Measurements from ENCODE around the gene FAM118A. TPM values are rescaled to one million over a fixed set of nuclear protein-coding genes. Genes with fewer than 3 reads are reported as not detected.
A peak's percentile ranks its signal among the peaks of the same experiment; 100 is the strongest.

FAM118A gene
- total RNA-seq, 2 experiments from 2014 or later: 159 to 161 TPM

DNA sequence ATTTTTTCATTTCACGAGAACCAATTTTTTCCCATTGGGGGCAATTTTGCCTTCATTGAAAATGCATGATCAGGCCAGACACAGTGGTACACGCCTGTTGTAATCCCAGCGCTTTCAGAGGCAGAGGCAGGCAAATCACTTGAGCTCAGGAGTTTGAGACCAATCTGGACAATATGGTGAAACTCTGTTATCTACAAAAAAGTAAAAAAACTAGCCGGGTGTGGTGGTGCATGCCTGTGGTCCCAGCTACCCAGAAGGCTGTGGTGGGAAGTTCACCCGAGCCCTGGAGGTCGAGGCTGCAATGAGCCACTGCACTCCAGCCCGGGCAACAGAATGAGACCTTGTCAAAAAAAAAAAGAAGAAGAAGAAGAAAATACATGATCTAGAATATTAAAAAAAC is 44.2 kb upstream of the FAM118A start:
- intact Hi-C loops (cut with DNase I, micrococcal nuclease): loop anchor here in 1 of 2 experiments (5.0 kb wide), 2 partner anchors 287 to 407 kb away; partner anchors contain the start of gene ATXN10
- Histone ChIP-seq H3K36me3 (ENCODE audit: insufficient read depth, low read length) (no peaks in the 10 kb centered on the region), H3K27me3 (ENCODE audit: control insufficient read depth in 1 of 2, insufficient read depth in 2 of 2, low read length in 2 of 2) (peaks cover 0 to 14% of the 10 kb centered on the region in 2 experiments), H3K27ac (ENCODE audit: low read depth in 1 of 2, low read length in 2 of 2) (no peak overlapping the region), H3K4me3 (ENCODE audit: low read length) (no peak overlapping the region), H3K9me3 (ENCODE audit: control insufficient read depth in 1 of 2, insufficient read depth in 1 of 2, low read length in 2 of 2) (no peaks in the 10 kb centered on the region), H3K4me1 (ENCODE audit: insufficient read depth, low read length) (peaks cover 24% of the 10 kb centered on the region)
- no peak for DNase-seq
- Mint-ChIP-seq H3K9me3 (no peaks in the 10 kb centered on the region), H3K4me3 (no peak overlapping the region), H3K27ac (no peak overlapping the region), H3K36me3 (ENCODE audit: low read depth) (no peaks in the 10 kb centered on the region), H3K4me1 (ENCODE audit: low read depth) (peaks cover 17% of the 10 kb centered on the region), H3K27me3 (peaks cover 23% of the 10 kb centered on the region)
- no peak for TF ChIP-seq CTCF (IDR thresholded peaks at IDR 0.05)
- no peak for ATAC-seq (ENCODE audit: poor library complexity)
- POLR2A ChIA-PET: no interaction called here
- CTCF ChIA-PET: interaction anchor here (1.8 kb wide), 1 partner anchor 171 kb away, joined by 4 read pairs; no protein-coding TSS in a partner anchor

DNA sequence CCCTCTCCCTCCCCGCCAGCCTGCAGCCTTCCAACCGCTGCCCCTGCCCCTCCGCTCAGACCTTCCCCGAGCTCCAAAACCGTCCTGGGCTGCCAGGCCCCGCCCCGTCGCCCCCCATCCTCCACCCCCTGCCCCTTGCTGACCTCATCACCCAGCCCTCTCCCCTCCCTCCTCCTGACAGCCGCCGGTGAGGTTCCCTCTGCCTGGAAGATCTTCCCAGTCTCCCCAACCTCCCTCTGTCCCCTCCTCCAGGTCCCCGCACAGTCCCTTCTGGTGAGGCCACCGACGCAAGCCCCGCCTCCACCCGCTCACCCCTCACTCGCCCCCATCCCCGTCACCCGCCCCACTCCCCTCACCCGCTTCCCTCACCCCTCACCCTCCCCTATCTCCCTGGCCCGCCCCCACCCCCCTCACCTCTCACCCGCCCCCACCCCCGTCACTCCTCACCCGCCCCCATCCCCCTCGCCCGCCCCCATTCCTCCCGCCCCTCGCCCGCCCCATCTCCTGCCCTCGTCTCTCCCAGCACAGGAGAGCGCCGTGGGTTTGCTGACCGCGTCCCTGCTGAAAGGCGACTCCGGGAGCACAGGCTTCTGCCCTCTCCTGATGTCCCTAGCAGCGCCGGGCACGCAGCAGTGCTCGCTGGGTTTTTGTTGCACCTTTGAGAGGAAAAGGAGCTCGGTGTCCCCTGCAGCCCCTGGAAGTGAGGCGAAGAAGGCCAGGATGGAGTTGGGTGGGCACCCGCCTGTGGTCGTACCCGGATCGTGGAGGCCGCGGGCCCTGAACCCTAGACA is 41.4 kb upstream of the FAM118A start:
- intact Hi-C loops (cut with DNase I, micrococcal nuclease): loop anchor here (2.0 to 5.0 kb wide), 3 partner anchors 50 to 404 kb away; partner anchors contain the start of gene ATXN10 (in 1 of the 2)
- DNase-seq (peak in 7 of 14 experiments; percentile 5 to 61 (median 33)), ATAC-seq (ENCODE audit: poor library complexity) (peak; percentile 25)
- ChIA-PET POLR2A (interaction anchor here (0.6 to 1.5 kb wide), 2 partner anchors 29 to 66 kb away, joined by 4 read pairs; no protein-coding TSS in a partner anchor), CTCF (interaction anchor here (0.7 to 1.6 kb wide), 4 partner anchors 41 to 169 kb away, joined by 3 read pairs; no protein-coding TSS in a partner anchor)
- Histone ChIP-seq H3K27me3 (ENCODE audit: control insufficient read depth in 1 of 2, insufficient read depth in 2 of 2, low read length in 2 of 2) (peaks cover 0 to 10% of the 10 kb centered on the region in 2 experiments), H3K27ac (ENCODE audit: low read depth in 1 of 2, low read length in 2 of 2) (no peak overlapping the region), H3K4me1 (ENCODE audit: insufficient read depth, low read length) (peaks cover 21% of the 10 kb centered on the region), H3K9me3 (ENCODE audit: control insufficient read depth in 1 of 2, insufficient read depth in 1 of 2, low read length in 2 of 2) (no peaks in the 10 kb centered on the region), H3K4me3 (ENCODE audit: low read length) (peak overlapping the region; percentile 59), H3K36me3 (ENCODE audit: insufficient read depth, low read length) (no peaks in the 10 kb centered on the region)
- Mint-ChIP-seq H3K36me3 (ENCODE audit: low read depth) (no peaks in the 10 kb centered on the region), H3K27me3 (peaks cover 20% of the 10 kb centered on the region), H3K9me3 (no peaks in the 10 kb centered on the region), H3K4me3 (peak overlapping the region; percentile 81), H3K4me1 (ENCODE audit: low read depth) (peaks cover 17% of the 10 kb centered on the region), H3K27ac (no peak overlapping the region)
- TF ChIP-seq CTCF (IDR thresholded peaks at IDR 0.05): no peak

GRCh38 chr22:45268958-45269844 is 40.5 kb upstream of the FAM118A start:
- peaks cover 14% of the 10 kb centered on the region for H3K27me3 Mint-ChIP-seq
- peaks cover 0 to 7% of the 10 kb centered on the region in 2 experiments for H3K27me3 ChIP-seq (ENCODE audit: control insufficient read depth in 1 of 2, insufficient read depth in 2 of 2, low read length in 2 of 2)

More at GRCh38 chr22:45268958-45269844, 40.5 kb upstream of the FAM118A start:
- Histone ChIP-seq H3K9me3 (ENCODE audit: control insufficient read depth in 1 of 2, insufficient read depth in 1 of 2, low read length in 2 of 2) (no peaks in the 10 kb centered on the region), H3K4me1 (ENCODE audit: insufficient read depth, low read length) (peaks cover 18% of the 10 kb centered on the region), H3K36me3 (ENCODE audit: insufficient read depth, low read length) (no peaks in the 10 kb centered on the region), H3K27ac (ENCODE audit: low read depth in 1 of 2, low read length in 2 of 2) (no peak overlapping the region), H3K4me3 (ENCODE audit: low read length) (peak overlapping the region; percentile 59)
- H3K27ac Mint-ChIP-seq: no peak overlapping the region
- intact Hi-C loops (cut with DNase I, micrococcal nuclease): loop anchor here (1.0 to 5.0 kb wide), 6 partner anchors 28 to 403 kb away; partner anchors contain the start of genes ATXN10 (in 1 of the 2) and FAM118A (in 1 of the 2)
- peak; percentile 81 to 97 (median 92) for DNase-seq
- H3K36me3 Mint-ChIP-seq (ENCODE audit: low read depth): no peaks in the 10 kb centered on the region
- TF ChIP-seq CTCF (IDR thresholded peaks at IDR 0.05): peak; percentile 83
- no peaks in the 10 kb centered on the region for H3K9me3 Mint-ChIP-seq
- ChIA-PET CTCF (interaction anchor here (0.7 to 1.6 kb wide), 3 partner anchors 40 to 90 kb away, joined by 3 read pairs; no protein-coding TSS in a partner anchor), POLR2A (interaction anchor here (1.5 kb wide), 1 partner anchor 28 kb away, joined by 4 read pairs; no protein-coding TSS in a partner anchor)
- peaks cover 17% of the 10 kb centered on the region for H3K4me1 Mint-ChIP-seq (ENCODE audit: low read depth)
- H3K4me3 Mint-ChIP-seq: peak overlapping the region; percentile 83
- peak; percentile 99 for ATAC-seq (ENCODE audit: poor library complexity)

Measured in CD4-positive, alpha-beta T cell (primary cell).